Thymus (tissue), 11 donors: ENCODE results near the gene TRIM52. TPM values are rescaled to one million over a fixed set of nuclear protein-coding genes. Genes with fewer than 3 reads are reported as not detected.
"Not testable (repeated sequence)": the region's sequence is repeated elsewhere in the genome, so short reads cannot be mapped to it uniquely, and the experiment has no call there.

Source experiments
- DNase-seq, 9 donors: peaks; one replicate each; pipeline ENCODE4 v3.0.0-alpha.2; 2013; ENCODE audit warnings: low spot score in 9 of 9, low read depth in 6 of 9, missing footprints in 1 of 9
- H3K27ac ChIP-seq, 2 donors: one replicate each; pipeline ENCODE4 v1.5.1; 2013; ENCODE audit warnings: control low read depth in 1 of 2, low read depth in 1 of 2, low read length in 1 of 2, mild to moderate bottlenecking in 1 of 2, moderate library complexity in 1 of 2
- H3K27me3 ChIP-seq, 2 donors: one replicate each; pipeline ENCODE4 v1.5.1; 2013; ENCODE audit warnings: low read length in 1 of 2; ENCODE audit not compliant: control insufficient read depth in 2 of 2, insufficient read depth in 1 of 2
- H3K36me3 ChIP-seq, 2 donors: one replicate each; pipeline ENCODE4 v1.5.1; 2013; ENCODE audit warnings: low read length in 1 of 2, mild to moderate bottlenecking in 1 of 2, moderate library complexity in 1 of 2; ENCODE audit not compliant: control insufficient read depth in 2 of 2, insufficient read depth in 2 of 2
- H3K4me1 ChIP-seq, 2 donors: one replicate each; pipeline ENCODE4 v1.5.1; 2013; ENCODE audit warnings: low read length in 2 of 2; ENCODE audit not compliant: control insufficient read depth in 2 of 2, insufficient read depth in 2 of 2
- H3K4me3 ChIP-seq, 2 donors: one replicate each; pipeline ENCODE4 v1.5.1; 2013; ENCODE audit warnings: low read length in 2 of 2, control low read depth in 1 of 2, mild to moderate bottlenecking in 1 of 2
- H3K9me3 ChIP-seq, 2 donors: one replicate each; pipeline ENCODE4 v1.5.1; 2013; ENCODE audit warnings: low read length in 1 of 2, mild to moderate bottlenecking in 1 of 2; ENCODE audit not compliant: control insufficient read depth in 2 of 2, insufficient read depth in 1 of 2
- WGBS: extraction: QIAGEN DNeasy Blood & Tissue Kit; methylation state at CpG from one replicate; pipeline ENCODE4 v1.1.7; 2013; 5-methylcytosine and 5-hydroxymethylcytosine counted together
- polyA plus RNA-seq: library from polyadenylated mRNA; stranded (reverse); fragments of 200-250 nt; gene quantifications from one replicate; pipeline ENCODE4 v1.2.3, GENCODE V29; 2013
- total RNA-seq: library from RNA; stranded (reverse); fragments of 120-200 nt; gene quantifications from one replicate; pipeline ENCODE4 v1.2.4, GENCODE V29; 2013
- donor health status: healthy.

Gene TRIM52
- total and polyA plus RNA-seq, 2 donors: 10.7 to 35.2 TPM

DNA sequence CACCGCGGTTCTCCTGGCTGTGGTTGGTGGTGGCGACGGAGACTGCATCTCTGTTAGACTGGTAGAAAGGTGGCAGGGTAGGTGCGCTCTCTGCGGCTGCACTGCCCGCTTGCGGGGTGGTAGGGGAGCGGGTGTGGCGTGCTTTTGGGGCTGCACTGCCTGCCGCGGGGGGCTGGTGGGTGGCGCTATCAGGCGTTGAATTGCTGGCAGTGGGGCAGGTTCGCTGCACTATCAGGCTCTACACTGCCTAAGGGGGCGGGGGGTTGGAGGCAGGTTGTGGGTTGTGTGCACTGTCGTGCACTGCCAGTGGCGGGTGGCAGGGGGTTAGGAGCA lies 21.0 kb upstream of the TRIM52 start:
- no peak for DNase-seq
- Histone ChIP-seq H3K27ac (no peak overlapping the region), H3K4me1 (no peaks in the 10 kb centered on the region), H3K27me3 (no peaks in the 10 kb centered on the region), H3K36me3 (no peaks in the 10 kb centered on the region), H3K9me3 (no peaks in the 10 kb centered on the region), H3K4me3 (no peak overlapping the region)
- 94% methylated on average over 18 of the region's 18 CpGs for WGBS

- no peak for DNase-seq
- H3K27me3 ChIP-seq: no peaks in the 10 kb centered on the region
- no peaks in the 10 kb centered on the region for H3K4me1 ChIP-seq
- H3K36me3 ChIP-seq: no peaks in the 10 kb centered on the region
- no peak overlapping the region for H3K27ac ChIP-seq
- 96% methylated on average over 40 of the region's 40 CpGs for WGBS
- no peak overlapping the region for H3K4me3 ChIP-seq
- H3K9me3 ChIP-seq: no peaks in the 10 kb centered on the region
These were observed 20.4 kb upstream of the TRIM52 start for GRCh38 chr5:181281077-181281983.

- WGBS: 94% methylated on average over 7 of the region's 7 CpGs
- Histone ChIP-seq H3K4me1 (no peaks in the 10 kb centered on the region), H3K27ac (no peak overlapping the region), H3K9me3 (no peaks in the 10 kb centered on the region), H3K4me3 (no peak overlapping the region), H3K27me3 (no peaks in the 10 kb centered on the region), H3K36me3 (no peaks in the 10 kb centered on the region)
- no peak for DNase-seq
These were observed 19.4 kb upstream of the TRIM52 start for GRCh38 chr5:181280251-181280762.

- H3K4me3 ChIP-seq: not testable (repeated sequence)
These were observed 12.4 kb upstream of the TRIM52 start for GRCh38 chr5:181273433-181273744.

DNA sequence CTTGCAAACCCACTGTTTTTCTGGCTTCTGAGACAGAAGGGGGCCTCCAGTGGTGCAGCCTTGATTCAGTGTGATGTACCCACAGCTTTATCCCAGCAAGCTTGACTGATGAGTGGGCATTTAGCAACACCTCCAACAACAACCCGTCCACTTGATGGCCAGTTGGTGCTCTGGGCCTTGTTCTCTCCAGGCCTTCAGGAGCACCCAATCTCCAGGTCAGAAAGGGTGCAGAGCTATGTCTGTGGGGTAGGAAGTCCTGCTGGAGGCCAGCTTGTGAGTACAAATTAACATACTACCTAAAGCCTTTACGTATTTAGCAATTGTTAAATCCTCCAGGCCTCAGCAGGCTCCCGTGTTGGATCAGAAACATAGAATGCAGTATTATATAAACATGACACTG lies 10.1 kb upstream of the TRIM52 start:
- Histone ChIP-seq H3K27ac (no peak overlapping the region), H3K4me3 (no peak overlapping the region), H3K36me3 (no peaks in the 10 kb centered on the region), H3K9me3 (no peaks in the 10 kb centered on the region), H3K4me1 (no peaks in the 10 kb centered on the region), H3K27me3 (peaks cover 0 to 2% of the 10 kb centered on the region in 2 donors)
- 97% methylated on average over 3 of the region's 3 CpGs for WGBS
- DNase-seq: no peak

More at GRCh38 chr5:181273433-181273744, 12.4 kb upstream of the TRIM52 start:
- not testable (repeated sequence) for H3K9me3 ChIP-seq, H3K4me1 ChIP-seq, DNase-seq, H3K36me3 ChIP-seq, H3K27ac ChIP-seq, H3K27me3 ChIP-seq
- WGBS: 38% methylated on average over 28 of the region's 28 CpGs

- not testable (repeated sequence) for H3K36me3 ChIP-seq, H3K4me3 ChIP-seq, H3K4me1 ChIP-seq, DNase-seq, H3K27ac ChIP-seq, H3K27me3 ChIP-seq, H3K9me3 ChIP-seq
- WGBS: 96% methylated on average over 12 of the region's 12 CpGs
These were observed 7.0 kb upstream of the TRIM52 start for GRCh38 chr5:181267907-181268306.

GRCh38 chr5:181267291-181267904 lies 6.5 kb upstream of the TRIM52 start:
- not testable (repeated sequence) for H3K4me1 ChIP-seq, H3K27me3 ChIP-seq, H3K4me3 ChIP-seq, H3K36me3 ChIP-seq, H3K27ac ChIP-seq, DNase-seq, H3K9me3 ChIP-seq
- 94% methylated on average over 8 of the region's 8 CpGs for WGBS

- Histone ChIP-seq H3K9me3 (peaks cover 0 to 9% of the 10 kb centered on the region in 2 donors), H3K27ac (no peak overlapping the region), H3K36me3 (peaks cover 7% of the 10 kb centered on the region in 2 donors), H3K4me1 (peaks cover 2 to 5% of the 10 kb centered on the region in 2 donors), H3K27me3 (no peaks in the 10 kb centered on the region), H3K4me3 (no peak overlapping the region)
- DNase-seq: no peak
- WGBS: 96% methylated on average over 18 of the region's 18 CpGs
These were observed 4.2 kb upstream of the TRIM52 start for GRCh38 chr5:181265092-181265671.

- Histone ChIP-seq H3K36me3 (peaks cover 7% of the 10 kb centered on the region in 2 donors), H3K27me3 (no peaks in the 10 kb centered on the region), H3K4me1 (peaks cover 14 to 20% of the 10 kb centered on the region in 2 donors), H3K27ac (no peak overlapping the region), H3K4me3 (no peak overlapping the region), H3K9me3 (peaks cover 0 to 9% of the 10 kb centered on the region in 2 donors)
- no peak for DNase-seq
- 78% methylated on average over 5 of the region's 5 CpGs for WGBS
These were observed 2.7 kb upstream of the TRIM52 start for GRCh38 chr5:181263633-181264032.
